Breast epithelium (tissue), 4 donors: ENCODE measurements around the gene ZFP62. TPM values are rescaled to one million over a fixed set of nuclear protein-coding genes. Genes with fewer than 3 reads are reported as not detected.
A peak's percentile ranks its signal among the peaks of the same experiment; 100 is the strongest.

Experiments used
- DNase-seq, 2 donors: peaks; one replicate each; pipeline ENCODE4 v3.0.0-alpha.2; 2019; ENCODE audit warnings: low spot score in 2 of 2
- H3K27ac ChIP-seq, 2 donors: fragments of 200-600 bp; sonication (generic) in 1 of 2; one replicate each; pipeline ENCODE4 v1.5.1; 2016 to 2019; ENCODE audit warnings: mild to moderate bottlenecking in 1 of 2
- H3K27me3 ChIP-seq, 2 donors: fragments of 200-600 bp; sonication (generic) in 1 of 2; one replicate each; pipeline versions ENCODE4 v1.5.1 to v1.6.0; 2017 to 2019; ENCODE audit warnings: control low read depth in 1 of 2, mild to moderate bottlenecking in 1 of 2
- H3K36me3 ChIP-seq: fragments of 200-600 bp; one replicate; pipeline ENCODE4 v1.5.1; 2019
- H3K4me1 ChIP-seq, 2 donors: fragments of 200-600 bp; sonication (generic); one replicate each; pipeline ENCODE4 v1.5.1; 2016 to 2019; ENCODE audit warnings: control low read depth in 1 of 2
- H3K4me3 ChIP-seq, 3 donors: fragments of 200-600 bp; sonication (generic); 1 replicate in 2 of 3; 2 replicates in 1 of 3; pipeline ENCODE4 v1.5.1; 2016 to 2019; ENCODE audit warnings: mild to moderate bottlenecking in 3 of 3, moderate library complexity in 2 of 3
- H3K9me3 ChIP-seq, 2 donors: fragments of 200-600 bp; sonication (generic) in 1 of 2; one replicate each; pipeline ENCODE4 v1.5.1; 2016 to 2019; ENCODE audit warnings: control low read depth in 1 of 2
- CTCF ChIP-seq, 3 donors: fragments of 450-650 bp; IDR thresholded peaks; one replicate each; pipeline ENCODE4 v1.5.1; 2016 to 2017; ENCODE audit warnings: antibody characterized with exemption in 3 of 3, mild to moderate bottlenecking in 3 of 3, moderate library complexity in 3 of 3
- POLR2A ChIP-seq: fragments of 450-650 bp; IDR thresholded peaks from one replicate; pipeline ENCODE4 v1.6.1; 2016; ENCODE audit warnings: antibody characterized with exemption, mild to moderate bottlenecking, moderate library complexity
- POLR2AphosphoS5 ChIP-seq, 3 donors: sonication (generic); formaldehyde crosslinking; IDR thresholded peaks; one replicate each; pipeline ENCODE4 v1.6.1; 2017; ENCODE audit warnings: antibody characterized with exemption in 3 of 3
- intact Hi-C: fragments of 100-400 bp; cut with DNase I; formaldehyde crosslinking; loops from one replicate; pipeline ENCODE4 v1.15.1; 2023; ENCODE audit warnings: low total_unique reads
- total RNA-seq, 3 donors: library from RNA; depleted of rRNA; stranded (reverse); fragments of >200 nt; gene quantifications; one replicate each; pipeline ENCODE4 v1.1.0, GENCODE V29; 2016

The ZFP62 gene
- total RNA-seq, 3 donors from 2014 or later: 18.6 to 49.6 (median 35.4) TPM

GRCh38 chr5:180810959-180811622, 50.0 kb downstream of the ZFP62 start:
- Histone ChIP-seq H3K27ac (peak overlapping the region; percentile 99), H3K4me1 (peaks cover 17 to 43% of the 10 kb centered on the region in 2 donors), H3K9me3 (no peaks in the 10 kb centered on the region), H3K27me3 (no peaks in the 10 kb centered on the region), H3K4me3 (peak overlapping the region; percentile 63 to 79 (median 71)), H3K36me3 (no peaks in the 10 kb centered on the region)
- intact Hi-C loops: loop anchor here (2.0 kb wide), 1 partner anchor 50 kb away; the partner anchor contains the start of gene ZFP62
- TF ChIP-seq POLR2A (no peak), CTCF (IDR thresholded peaks at IDR 0.05) (no peak), POLR2AphosphoS5 (IDR thresholded peaks at IDR 0.05) (no peak)
- peak in 1 of 2 donors; percentile 61 for DNase-seq

- H3K36me3 ChIP-seq: no peaks in the 10 kb centered on the region
- H3K4me3 ChIP-seq: peak overlapping the region; percentile 63 to 79 (median 71)
- intact Hi-C loops: loop anchor here (2.0 kb wide), 1 partner anchor 50 kb away; the partner anchor contains the start of gene ZFP62
- peak; percentile 94 to 96 for DNase-seq
- no peaks in the 10 kb centered on the region for H3K27me3 ChIP-seq
- H3K27ac ChIP-seq: peak overlapping the region; percentile 99
- no peaks in the 10 kb centered on the region for H3K9me3 ChIP-seq
- peaks cover 17 to 46% of the 10 kb centered on the region in 2 donors for H3K4me1 ChIP-seq
- peak in 1 of 3 donors; percentile 16 for TF ChIP-seq CTCF (IDR thresholded peaks at IDR 0.05)
- TF ChIP-seq POLR2A: peak; percentile 67
- TF ChIP-seq POLR2AphosphoS5 (IDR thresholded peaks at IDR 0.05): peak; percentile 74 to 96 (median 88)
Measured at GRCh38 chr5:180810210-180810958, 50.7 kb downstream of the ZFP62 start.

GRCh38 chr5:180809403-180810209, 51.5 kb downstream of the ZFP62 start:
- H3K27ac ChIP-seq: peak overlapping the region; percentile 99
- TF ChIP-seq POLR2A (no peak), CTCF (IDR thresholded peaks at IDR 0.05) (no peak), POLR2AphosphoS5 (IDR thresholded peaks at IDR 0.05) (no peak)
- H3K4me3 ChIP-seq: peak overlapping the region; percentile 63 to 79 (median 71)
- no peaks in the 10 kb centered on the region for H3K9me3 ChIP-seq
- H3K27me3 ChIP-seq: no peaks in the 10 kb centered on the region
- intact Hi-C loops: loop anchor here (2.0 kb wide), 1 partner anchor 51 kb away; the partner anchor contains the start of gene ZFP62
- peaks cover 17 to 46% of the 10 kb centered on the region in 2 donors for H3K4me1 ChIP-seq
- H3K36me3 ChIP-seq: no peaks in the 10 kb centered on the region
- peak; percentile 90 to 91 for DNase-seq

- peaks cover 21 to 56% of the 10 kb centered on the region in 2 donors for H3K4me1 ChIP-seq
- H3K27me3 ChIP-seq: no peaks in the 10 kb centered on the region
- no peak for DNase-seq
- H3K36me3 ChIP-seq: no peaks in the 10 kb centered on the region
- H3K9me3 ChIP-seq: no peaks in the 10 kb centered on the region
- H3K4me3 ChIP-seq: peak overlapping the region; percentile 63 to 79 (median 71)
- peak overlapping the region; percentile 99 for H3K27ac ChIP-seq
- TF ChIP-seq POLR2A (no peak), POLR2AphosphoS5 (IDR thresholded peaks at IDR 0.05) (no peak), CTCF (IDR thresholded peaks at IDR 0.05) (no peak)
- intact Hi-C loops: no loop called here
Measured at GRCh38 chr5:180808461-180809000, 52.5 kb downstream of the ZFP62 start.
